ENCODE data around the gene MAP1LC3A.

MAP1LC3A gene

GRCh38 chr20:34579191-34579978 lies 20.9 kb downstream of the MAP1LC3A start:
- DNase-seq: no peak

- no peak for DNase-seq
Observed at GRCh38 chr20:34579979-34580940, 21.7 kb downstream of the MAP1LC3A start.

GRCh38 chr20:34581341-34582184 lies 23.0 kb downstream of the MAP1LC3A start:
- peak; percentile 52 for DNase-seq

GRCh38 chr20:34582221-34582620 lies 23.7 kb downstream of the MAP1LC3A start:
- DNase-seq: no peak

- no peak for DNase-seq
Observed at GRCh38 chr20:34582911-34583310, 24.4 kb downstream of the MAP1LC3A start.

- no peak for DNase-seq
Observed at GRCh38 chr20:34583544-34583943, 25.0 kb downstream of the MAP1LC3A start.

- no peak for DNase-seq
Observed at GRCh38 chr20:34585019-34585418, 26.5 kb downstream of the MAP1LC3A start.

GRCh38 chr20:34586488-34587163 lies 28.1 kb downstream of the MAP1LC3A start:
- no peak for DNase-seq

GRCh38 chr20:34595377-34596184 lies 37.1 kb downstream of the MAP1LC3A start:
- no peak for DNase-seq

GRCh38 chr20:34600892-34601653 lies 42.6 kb downstream of the MAP1LC3A start:
- DNase-seq: no peak

- no peak for DNase-seq
Observed at GRCh38 chr20:34604980-34605788, 46.7 kb downstream of the MAP1LC3A start.

- no peak for DNase-seq
Observed at GRCh38 chr20:34607066-34607465, 48.5 kb downstream of the MAP1LC3A start.
